Skeletal muscle cell (primary cell): ENCODE measurements around the gene CNPY1.

ENCODE experiments used
- DNase-seq: peaks from one replicate; pipeline ENCODE4 v3.0.0-alpha.2; 2010; ENCODE audit warnings: low read depth
- H3K4me3 ChIP-seq: 2 replicates; pipeline ENCODE4 v1.5.1; 2011; ENCODE audit warnings: low read depth, mild to moderate bottlenecking, control low read depth, low read length, moderate library complexity

CNPY1 gene

GRCh38 chr7:155560982-155561686, 14.8 kb upstream of the CNPY1 start:
- H3K4me3 ChIP-seq = no peak overlapping the region
- DNase-seq = no peak

- no peak for DNase-seq
Measured at GRCh38 chr7:155560196-155560885, 14.0 kb upstream of the CNPY1 start.

GRCh38 chr7:155559519-155560108, 13.3 kb upstream of the CNPY1 start:
- no peak for DNase-seq
- H3K4me3 ChIP-seq = no peak overlapping the region

More at GRCh38 chr7:155560196-155560885, 14.0 kb upstream of the CNPY1 start:
- no peak overlapping the region for H3K4me3 ChIP-seq

- H3K4me3 ChIP-seq = no peak overlapping the region
- no peak for DNase-seq
Measured at GRCh38 chr7:155558961-155559360, 12.6 kb upstream of the CNPY1 start.

- H3K4me3 ChIP-seq = no peak overlapping the region
- no peak for DNase-seq
Measured at GRCh38 chr7:155558351-155558750, 12.0 kb upstream of the CNPY1 start.

- DNase-seq = no peak
- H3K4me3 ChIP-seq = no peak overlapping the region
Measured at GRCh38 chr7:155557778-155558177, 11.4 kb upstream of the CNPY1 start.

- DNase-seq = no peak
- no peak overlapping the region for H3K4me3 ChIP-seq
Measured at GRCh38 chr7:155556763-155557162, 10.4 kb upstream of the CNPY1 start.

- no peak for DNase-seq
- no peak overlapping the region for H3K4me3 ChIP-seq
Measured at GRCh38 chr7:155555116-155555695, 8.8 kb upstream of the CNPY1 start.

GRCh38 chr7:155553871-155554270, 7.5 kb upstream of the CNPY1 start:
- no peak for DNase-seq

GRCh38 chr7:155551785-155552611, 5.6 kb upstream of the CNPY1 start:
- H3K4me3 ChIP-seq = no peak overlapping the region
- no peak for DNase-seq

More at GRCh38 chr7:155553871-155554270, 7.5 kb upstream of the CNPY1 start:
- H3K4me3 ChIP-seq = no peak overlapping the region

- no peak overlapping the region for H3K4me3 ChIP-seq
Measured at GRCh38 chr7:155550916-155551315, 4.6 kb upstream of the CNPY1 start.

GRCh38 chr7:155549226-155549625, 2.9 kb upstream of the CNPY1 start:
- DNase-seq = no peak
- no peak overlapping the region for H3K4me3 ChIP-seq

More at GRCh38 chr7:155550916-155551315, 4.6 kb upstream of the CNPY1 start:
- no peak for DNase-seq

GRCh38 chr7:155547161-155547791, 917 bp upstream of the CNPY1 start:
- H3K4me3 ChIP-seq = no peak overlapping the region
- DNase-seq = no peak

GRCh38 chr7:155545348-155545747, 1.0 kb downstream of the CNPY1 start:
- DNase-seq = no peak
- no peak overlapping the region for H3K4me3 ChIP-seq

- H3K4me3 ChIP-seq = no peak overlapping the region
- no peak for DNase-seq
Measured at GRCh38 chr7:155544485-155544884, 1.9 kb downstream of the CNPY1 start.

- DNase-seq = no peak
- no peak overlapping the region for H3K4me3 ChIP-seq
Measured at GRCh38 chr7:155543926-155544325, 2.4 kb downstream of the CNPY1 start.

GRCh38 chr7:155543011-155543876, 3.1 kb downstream of the CNPY1 start:
- no peak overlapping the region for H3K4me3 ChIP-seq
- no peak for DNase-seq

GRCh38 chr7:155541986-155542675, 4.2 kb downstream of the CNPY1 start:
- DNase-seq = no peak

More at GRCh38 chr7:155541986-155542675, 4.2 kb downstream of the CNPY1 start:
- H3K4me3 ChIP-seq = no peak overlapping the region
